Esophagus squamous epithelium (tissue), 5 donors: ENCODE measurements around the gene TMEM240. TPM values are rescaled to one million over a fixed set of nuclear protein-coding genes. Genes with fewer than 3 reads are reported as not detected.
"Not testable (repeated sequence)": the region's sequence is repeated elsewhere in the genome, so short reads cannot be mapped to it uniquely, and the experiment has no call there.

Experiments used
- DNase-seq: peaks from one replicate; lab custom pipeline; 2025; lab: John Stamatoyannopoulos, UW
- H3K27ac ChIP-seq, 4 donors: fragments of 200-600 bp; sonication (generic); one replicate each; pipeline ENCODE4 v1.5.1; 2016 to 2019; ENCODE audit warnings: mild to moderate bottlenecking in 1 of 4
- H3K27me3 ChIP-seq, 4 donors: fragments of 200-600 bp; sonication (generic); 1 replicate in 3 of 4; 2 replicates in 1 of 4; pipeline versions ENCODE4 v1.5.1 to v1.6.0; 2017 to 2021; ENCODE audit warnings: antibody characterized with exemption in 1 of 4
- H3K36me3 ChIP-seq, 3 donors: fragments of 200-600 bp; sonication (generic); one replicate each; pipeline ENCODE4 v1.5.1; 2016 to 2019
- H3K4me1 ChIP-seq, 3 donors: fragments of 200-600 bp; sonication (generic); one replicate each; pipeline ENCODE4 v1.5.1; 2017 to 2019
- H3K4me3 ChIP-seq, 4 donors: fragments of 200-600 bp; sonication (generic); 1 replicate in 3 of 4; 2 replicates in 1 of 4; pipeline ENCODE4 v1.5.1; 2016 to 2019; ENCODE audit warnings: mild to moderate bottlenecking in 2 of 4, moderate library complexity in 1 of 4
- H3K9me3 ChIP-seq, 3 donors: fragments of 200-600 bp; sonication (generic); one replicate each; pipeline ENCODE4 v1.5.1; 2016 to 2019
- CTCF ChIP-seq, 6 experiments: fragments of 450-650 bp in 4 of 6; fragments of 200-600 bp in 2 of 6; sonication (generic) in 2 of 6; IDR thresholded peaks; one replicate each; pipeline ENCODE4 v1.5.1; 2016 to 2019; ENCODE audit warnings: antibody characterized with exemption in 6 of 6, mild to moderate bottlenecking in 4 of 6, moderate library complexity in 4 of 6
- POLR2A ChIP-seq, 4 donors: fragments of 450-650 bp; IDR thresholded peaks; one replicate each; pipeline ENCODE4 v1.6.1; 2017; ENCODE audit warnings: antibody characterized with exemption in 4 of 4, mild to moderate bottlenecking in 4 of 4, moderate library complexity in 3 of 4
- WGBS, 2 donors: methylation state at CpG; one replicate each; pipeline ENCODE4 v1.1.5; 2018; 5-methylcytosine and 5-hydroxymethylcytosine counted together
- intact Hi-C: fragments of 100-400 bp; cut with DNase I; formaldehyde crosslinking; loops from one replicate; pipeline ENCODE4 v1.15.0; 2022
- total RNA-seq, 4 donors: library from RNA; depleted of rRNA; stranded (reverse); fragments of >200 nt; gene quantifications; one replicate each; pipeline ENCODE4 v1.1.0, GENCODE V29; 2016
- donor health status: DM: yes; HTN: yes; CAD: no.

Gene TMEM240
- total RNA-seq, 4 donors from 2014 or later: 2.7 TPM; not detected in 3

DNA sequence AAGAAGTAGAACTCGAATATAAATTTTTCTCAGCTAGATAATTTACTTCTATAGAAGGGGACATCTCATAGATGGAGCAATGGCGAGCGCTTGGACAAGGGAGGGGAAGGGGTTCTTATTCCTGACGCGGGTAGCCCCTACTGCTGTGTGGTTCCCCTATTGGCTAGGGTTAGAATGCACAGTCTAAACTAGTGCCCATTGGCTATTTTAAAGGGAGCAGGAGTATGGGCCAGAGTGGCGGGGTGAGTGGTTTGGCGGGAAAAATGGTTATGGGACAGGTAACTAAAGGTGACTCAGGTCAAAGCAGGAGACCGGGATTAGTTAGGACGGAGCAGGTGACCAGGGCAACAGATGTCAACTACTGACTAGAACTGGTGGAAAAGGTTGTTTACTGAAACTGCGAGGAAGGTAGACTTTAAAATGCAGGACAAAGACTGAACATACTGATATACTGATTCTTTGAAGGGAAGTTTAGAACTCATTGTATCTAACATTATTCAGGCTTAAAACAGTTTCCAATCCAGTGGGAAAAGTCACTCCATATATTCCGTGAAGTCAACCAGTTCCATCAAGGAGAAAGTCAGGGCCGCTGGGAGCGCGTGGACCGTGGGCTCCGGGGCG lies 29.4 kb downstream of the TMEM240 start:
- no peak for DNase-seq
- peak overlapping the region; percentile 64 to 84 (median 82) for H3K4me3 ChIP-seq

GRCh38 chr1:1509465-1509850 lies 31.0 kb downstream of the TMEM240 start:
- WGBS, 2 donors: 85% methylated on average over 6 of the region's 21 CpGs; no CpG with 5 or more reads in 1 of the 2 donors
- H3K27ac ChIP-seq, H3K36me3 ChIP-seq, H3K4me3 ChIP-seq, DNase-seq, intact Hi-C loops, H3K9me3 ChIP-seq, H3K27me3 ChIP-seq: not testable (repeated sequence)
- peaks cover 5 to 41% (median 23%) of the 10 kb centered on the region in 3 donors for H3K4me1 ChIP-seq

More for the DNA sequence above, 29.4 kb downstream of the TMEM240 start:
- Histone ChIP-seq H3K9me3 (no peaks in the 10 kb centered on the region), H3K27me3 (no peaks in the 10 kb centered on the region), H3K4me1 (peaks cover 5 to 25% (median 11%) of the 10 kb centered on the region in 3 donors), H3K27ac (peak overlapping the region; percentile 90 to 95 (median 94)), H3K36me3 (peaks cover 0 to 14% (median 0%) of the 10 kb centered on the region in 3 donors)
- 10 to 11% methylated on average over 10 to 17 of the region's 17 CpGs for WGBS, 2 donors
- TF ChIP-seq POLR2A (IDR thresholded peaks at IDR 0.05): no peak
- no peak for TF ChIP-seq CTCF (IDR thresholded peaks at IDR 0.05)
- intact Hi-C loops: loop anchor here (10.0 kb wide), 1 partner anchor 126 kb away; no protein-coding TSS in a partner anchor

DNA sequence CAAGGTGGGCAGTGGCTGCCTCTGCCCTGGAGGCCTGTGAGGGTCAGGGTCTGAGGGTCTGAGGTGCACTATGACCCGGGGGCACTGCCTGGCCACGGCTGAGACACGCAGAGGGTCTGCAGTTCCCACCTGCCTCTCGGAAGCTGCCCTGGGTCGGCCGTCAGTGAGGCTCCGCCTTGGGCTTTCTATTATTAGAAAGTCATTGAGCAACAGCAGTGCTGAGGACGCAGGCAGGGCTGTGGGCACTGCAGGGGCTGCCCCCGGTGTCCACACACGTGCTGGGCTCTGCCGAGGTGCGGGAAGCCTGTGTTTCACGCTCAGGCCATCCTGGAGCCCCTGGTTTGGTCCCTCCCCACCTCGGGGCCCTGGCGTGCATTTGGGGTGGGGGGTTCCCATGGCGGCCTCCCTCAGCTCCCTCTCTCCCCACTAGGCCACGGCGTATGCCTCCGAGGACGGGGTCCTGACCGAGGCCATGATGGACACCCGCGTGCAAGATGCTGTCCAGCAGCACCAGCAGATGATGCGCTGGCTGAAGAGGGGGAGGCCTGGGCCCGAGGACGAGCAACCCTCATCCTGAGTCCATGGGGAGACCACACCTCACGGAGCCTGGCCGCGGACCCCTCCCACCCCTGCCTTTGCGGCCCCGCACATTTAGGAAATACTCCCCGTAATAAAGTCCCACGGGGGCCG lies 31.5 kb downstream of the TMEM240 start:
- H3K36me3 ChIP-seq, H3K27me3 ChIP-seq, intact Hi-C loops, DNase-seq, H3K27ac ChIP-seq, H3K4me3 ChIP-seq, H3K9me3 ChIP-seq: not testable (repeated sequence)
- 83% methylated on average over 3 of the region's 34 CpGs; no CpG with 5 or more reads in 1 of the 2 donors for WGBS, 2 donors
- H3K4me1 ChIP-seq: peaks cover 5 to 40% (median 23%) of the 10 kb centered on the region in 3 donors

DNA sequence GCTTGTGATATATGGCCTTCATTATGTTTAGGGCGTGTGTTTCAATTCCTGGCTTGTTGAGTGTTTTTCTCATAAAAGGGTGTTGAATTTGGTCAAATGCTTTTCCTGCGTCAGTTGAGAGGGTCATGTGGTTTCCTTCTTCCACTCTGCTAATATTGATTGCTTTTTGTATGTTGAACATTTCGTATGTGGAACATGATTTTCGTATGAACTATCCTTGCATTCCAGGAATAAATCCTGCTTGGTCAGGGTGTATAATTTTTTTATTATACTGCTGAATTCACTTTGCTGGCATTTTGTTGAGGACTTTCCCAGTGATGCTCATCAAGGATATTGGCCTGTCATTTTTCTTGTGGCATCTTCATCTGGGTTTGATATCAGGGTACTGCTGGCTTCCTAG lies 33.1 kb downstream of the TMEM240 start:
- DNase-seq: no peak
- no peaks in the 10 kb centered on the region for H3K27me3 ChIP-seq
- TF ChIP-seq POLR2A (IDR thresholded peaks at IDR 0.05): no peak
- no peak for TF ChIP-seq CTCF (IDR thresholded peaks at IDR 0.05)
- H3K9me3 ChIP-seq: no peaks in the 10 kb centered on the region
- no peaks in the 10 kb centered on the region for H3K36me3 ChIP-seq
- H3K27ac ChIP-seq: no peak overlapping the region
- H3K4me1 ChIP-seq: peaks cover 5 to 33% (median 20%) of the 10 kb centered on the region in 3 donors
- no peak overlapping the region for H3K4me3 ChIP-seq
- WGBS, 2 donors: 91 to 93% methylated on average over 4 of the region's 4 CpGs
- intact Hi-C loops: no loop called here

DNA sequence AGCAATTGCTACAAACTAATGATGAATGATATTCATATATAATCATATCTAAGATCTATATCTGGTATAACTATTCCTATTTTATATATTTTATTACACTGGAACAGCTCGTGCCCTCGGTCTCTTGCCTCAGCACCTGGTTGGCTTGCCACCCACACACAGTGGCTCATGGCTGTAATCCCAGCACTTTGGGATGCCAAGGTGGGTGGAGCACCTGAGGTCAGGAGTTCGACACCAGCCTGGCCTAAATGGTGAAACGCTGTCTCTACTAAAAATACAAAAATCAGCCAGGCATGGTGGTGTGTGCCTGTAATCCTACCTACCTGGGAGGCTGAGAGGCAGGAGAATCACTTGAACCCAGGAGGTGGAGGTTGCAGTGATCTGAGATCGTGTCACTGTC lies 34.6 kb downstream of the TMEM240 start:
- peak overlapping the region in 1 of 4 donors; percentile 27 for H3K4me3 ChIP-seq
- intact Hi-C loops: not testable (repeated sequence)
- 43 to 64% methylated on average over 5 of the region's 5 CpGs for WGBS, 2 donors

DNA sequence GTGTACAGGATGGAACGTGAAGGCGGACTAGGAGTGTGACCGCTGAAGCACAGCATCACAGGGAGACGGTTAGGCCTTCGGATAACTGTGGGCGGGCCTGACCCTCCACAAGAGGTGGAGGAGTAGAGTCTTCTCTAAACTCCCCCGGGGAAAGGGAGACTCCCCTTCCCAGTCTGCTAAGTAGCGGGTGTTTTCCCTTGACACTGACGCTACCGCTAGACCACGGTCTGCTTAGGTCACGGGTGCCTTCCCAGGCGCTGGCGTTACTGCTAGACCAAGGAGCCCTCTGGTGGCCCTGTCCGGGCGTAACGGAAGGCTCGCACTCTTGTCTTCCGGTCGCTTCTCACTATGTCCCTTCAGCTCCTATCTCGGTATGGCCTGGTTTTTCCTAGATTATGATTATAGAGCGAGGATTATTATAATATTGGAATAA lies 35.0 kb downstream of the TMEM240 start:
- DNase-seq, H3K9me3 ChIP-seq, H3K27me3 ChIP-seq, H3K36me3 ChIP-seq, intact Hi-C loops: not testable (repeated sequence)
- peak overlapping the region; percentile 72 to 87 (median 84) for H3K27ac ChIP-seq
- TF ChIP-seq CTCF (IDR thresholded peaks at IDR 0.05): peak in 5 of 6 experiments; percentile 10 to 46 (median 41)
- H3K4me3 ChIP-seq: peak overlapping the region in 3 of 4 donors; percentile 14 to 52 (median 27)
- WGBS, 2 donors: 2 to 3% methylated on average over 8 to 9 of the region's 22 CpGs
- peaks cover 0 to 23% (median 13%) of the 10 kb centered on the region in 3 donors for H3K4me1 ChIP-seq

More for the DNA sequence above, 34.6 kb downstream of the TMEM240 start:
- not testable (repeated sequence) for DNase-seq, H3K9me3 ChIP-seq, H3K36me3 ChIP-seq, H3K27me3 ChIP-seq
- Histone ChIP-seq H3K4me1 (peaks cover under 1 to 26% (median 16%) of the 10 kb centered on the region in 3 donors), H3K27ac (peak overlapping the region; percentile 72 to 87 (median 84))
